NCI-H1436 treated with DMSO at 0.1 percent for 48 hours (cell line): ENCODE data around the gene TMEM53.
"Not testable (repeated sequence)": the region's sequence is repeated elsewhere in the genome, so short reads cannot be mapped to it uniquely, and the experiment has no call there.

Source experiments
- DNase-seq: peaks from one replicate; lab custom pipeline; 2025; lab: John Stamatoyannopoulos, UW

The TMEM53 gene

GRCh38 chr1:44672254-44672955 is 1.9 kb downstream of the TMEM53 start:
- no peak for DNase-seq

- no peak for DNase-seq
These were observed 3.3 kb downstream of the TMEM53 start for GRCh38 chr1:44670751-44671640.

- not testable (repeated sequence) for DNase-seq
These were observed 7.6 kb downstream of the TMEM53 start for GRCh38 chr1:44666719-44667118.

GRCh38 chr1:44664730-44665370 is 9.4 kb downstream of the TMEM53 start:
- DNase-seq: no peak

GRCh38 chr1:44663417-44663816 is 10.9 kb downstream of the TMEM53 start:
- DNase-seq: no peak

- DNase-seq: no peak
These were observed 11.6 kb downstream of the TMEM53 start for GRCh38 chr1:44662683-44663030.

- DNase-seq: no peak
These were observed 12.2 kb downstream of the TMEM53 start for GRCh38 chr1:44661781-44662682.

GRCh38 chr1:44660176-44660575 is 14.1 kb downstream of the TMEM53 start:
- DNase-seq: no peak

GRCh38 chr1:44659566-44659965 is 14.7 kb downstream of the TMEM53 start:
- no peak for DNase-seq

GRCh38 chr1:44655609-44656008 is 18.7 kb downstream of the TMEM53 start:
- DNase-seq: no peak

GRCh38 chr1:44654621-44655187 is 19.6 kb downstream of the TMEM53 start:
- no peak for DNase-seq

GRCh38 chr1:44653107-44653964 is 20.9 kb downstream of the TMEM53 start:
- no peak for DNase-seq

GRCh38 chr1:44652445-44653106 is 21.7 kb downstream of the TMEM53 start:
- DNase-seq: no peak

- DNase-seq: no peak
These were observed 23.2 kb downstream of the TMEM53 start for GRCh38 chr1:44651069-44651468.

GRCh38 chr1:44650159-44650831 is 24.0 kb downstream of the TMEM53 start:
- no peak for DNase-seq

GRCh38 chr1:44649788-44650158 is 24.5 kb downstream of the TMEM53 start:
- DNase-seq: no peak

GRCh38 chr1:44648529-44649250 is 25.6 kb downstream of the TMEM53 start:
- DNase-seq: no peak

GRCh38 chr1:44647896-44648295 is 26.4 kb downstream of the TMEM53 start:
- DNase-seq: no peak
